Spleen (tissue), 7 donors: ENCODE data around the gene TSPAN18.

Source experiments
- CTCF ChIP-seq, 11 experiments: fragments of 200-600 bp in 7 of 11; fragments of 450-650 bp in 4 of 11; sonication (generic) in 4 of 11; IDR thresholded peaks in 8 of 11; conservative IDR thresholded peaks in 3 of 11; 1 replicate in 7 of 11; 2 replicates in 4 of 11; pipeline versions ENCODE4 v1.4.0 to v1.8.0; 2016 to 2021; ENCODE audit warnings: antibody characterized with exemption in 11 of 11, inconsistent platforms in 4 of 11, mild to moderate bottlenecking in 1 of 11
- POLR2A ChIP-seq, 3 donors: fragments of 450-650 bp; IDR thresholded peaks; one replicate each; pipeline ENCODE4 v1.5.1; 2017; ENCODE audit warnings: antibody characterized with exemption in 3 of 3, mild to moderate bottlenecking in 1 of 3
- POLR2AphosphoS5 ChIP-seq, 3 donors: sonication (generic); formaldehyde crosslinking; IDR thresholded peaks; one replicate each; pipeline ENCODE4 v1.5.1; 2017; ENCODE audit warnings: antibody characterized with exemption in 3 of 3
- donor health status: DM: no; HTN: no; CAD: no; lungs with moderate emphysema.
- donor health status: DM: no; HTN: no; CAD: no.
- donor health status: DM: no; HTN: no; CAD: no.

- TF ChIP-seq CTCF (IDR thresholded peaks at IDR 0.05 in 8 of 11, conservative IDR thresholded peaks at IDR 0.05 in 3 of 11) = no peak
- no peak for TF ChIP-seq POLR2A (IDR thresholded peaks at IDR 0.05)
- TF ChIP-seq POLR2AphosphoS5 (IDR thresholded peaks at IDR 0.05) = no peak
These were observed 201.4 kb downstream of the TSPAN18 start for GRCh38 chr11:44928144-44928543.
